Omental fat pad (tissue), 4 donors: ENCODE results near the gene MIXL1. TPM values are rescaled to one million over a fixed set of nuclear protein-coding genes. Genes with fewer than 3 reads are reported as not detected.

Experiments used
- total RNA-seq, 4 donors: library from RNA; depleted of rRNA; stranded (reverse); fragments of >200 nt; gene quantifications; one replicate each; pipeline ENCODE4 v1.1.0, GENCODE V29; 2016

MIXL1 gene
- total RNA-seq, 4 donors from 2014 or later = 0.84 TPM; not detected in 3

Other genes with a start within 250 kb of the MIXL1 start
- 10 to 100 TPM; 18.0 to 42.3 (median 21.5) TPM for gene SDE2, start 224.3 kb upstream of the MIXL1 start, total RNA-seq
- gene H3-3A, start 160.9 kb upstream of the MIXL1 start, total RNA-seq = 100 to 1,000 TPM; 284 to 317 (median 305) TPM
- gene ACBD3, start 36.9 kb upstream of the MIXL1 start, total RNA-seq = 10 to 100 TPM; 43.1 to 52.9 (median 48.1) TPM
- 1 to 10 TPM; 1.6 to 6.0 (median 2.3) TPM for gene LIN9, start 85.5 kb downstream of the MIXL1 start, total RNA-seq
- gene PARP1, start 184.4 kb downstream of the MIXL1 start, total RNA-seq = 10 to 100 TPM; 62.3 to 76.9 (median 63.4) TPM